Measurements from ENCODE around the gene CORO2B. TPM values are rescaled to one million over a fixed set of nuclear protein-coding genes. Genes with fewer than 3 reads are reported as not detected.

The CORO2B gene
- total RNA-seq, 1 donor from 2014 or later = 82.5 TPM

GRCh38 chr15:68683026-68683425 is 104.2 kb downstream of the CORO2B start:
- Mint-ChIP-seq H3K27ac (ENCODE audit: unreplicated experiment) (no peak overlapping the region), H3K36me3 (ENCODE audit: low read depth) (peaks cover 7% of the 10 kb centered on the region), H3K27me3 (ENCODE audit: low read depth) (no peaks in the 10 kb centered on the region), H3K9me3 (ENCODE audit: low read depth) (no peaks in the 10 kb centered on the region), H3K4me3 (ENCODE audit: unreplicated experiment) (no peak overlapping the region), H3K4me1 (ENCODE audit: low read depth) (peaks cover 4% of the 10 kb centered on the region)
- TF ChIP-seq, protein P1, sequence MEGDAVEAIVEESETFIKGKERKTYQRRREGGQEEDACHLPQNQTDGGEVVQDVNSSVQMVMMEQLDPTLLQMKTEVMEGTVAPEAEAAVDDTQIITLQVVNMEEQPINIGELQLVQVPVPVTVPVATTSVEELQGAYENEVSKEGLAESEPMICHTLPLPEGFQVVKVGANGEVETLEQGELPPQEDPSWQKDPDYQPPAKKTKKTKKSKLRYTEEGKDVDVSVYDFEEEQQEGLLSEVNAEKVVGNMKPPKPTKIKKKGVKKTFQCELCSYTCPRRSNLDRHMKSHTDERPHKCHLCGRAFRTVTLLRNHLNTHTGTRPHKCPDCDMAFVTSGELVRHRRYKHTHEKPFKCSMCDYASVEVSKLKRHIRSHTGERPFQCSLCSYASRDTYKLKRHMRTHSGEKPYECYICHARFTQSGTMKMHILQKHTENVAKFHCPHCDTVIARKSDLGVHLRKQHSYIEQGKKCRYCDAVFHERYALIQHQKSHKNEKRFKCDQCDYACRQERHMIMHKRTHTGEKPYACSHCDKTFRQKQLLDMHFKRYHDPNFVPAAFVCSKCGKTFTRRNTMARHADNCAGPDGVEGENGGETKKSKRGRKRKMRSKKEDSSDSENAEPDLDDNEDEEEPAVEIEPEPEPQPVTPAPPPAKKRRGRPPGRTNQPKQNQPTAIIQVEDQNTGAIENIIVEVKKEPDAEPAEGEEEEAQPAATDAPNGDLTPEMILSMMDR (IDR thresholded peaks at IDR 0.05) = no peak
- DNase-seq (ENCODE audit: low spot score) = no peak

GRCh38 chr15:68683551-68683950 is 104.8 kb downstream of the CORO2B start:
- Mint-ChIP-seq H3K27me3 (ENCODE audit: low read depth) (no peaks in the 10 kb centered on the region), H3K27ac (ENCODE audit: unreplicated experiment) (no peak overlapping the region), H3K4me1 (ENCODE audit: low read depth) (peaks cover 4% of the 10 kb centered on the region), H3K4me3 (ENCODE audit: unreplicated experiment) (no peak overlapping the region), H3K9me3 (ENCODE audit: low read depth) (no peaks in the 10 kb centered on the region), H3K36me3 (ENCODE audit: low read depth) (peaks cover 7% of the 10 kb centered on the region)
- TF ChIP-seq, protein P1 (IDR thresholded peaks at IDR 0.05) = no peak
- DNase-seq (ENCODE audit: low spot score) = no peak

DNA sequence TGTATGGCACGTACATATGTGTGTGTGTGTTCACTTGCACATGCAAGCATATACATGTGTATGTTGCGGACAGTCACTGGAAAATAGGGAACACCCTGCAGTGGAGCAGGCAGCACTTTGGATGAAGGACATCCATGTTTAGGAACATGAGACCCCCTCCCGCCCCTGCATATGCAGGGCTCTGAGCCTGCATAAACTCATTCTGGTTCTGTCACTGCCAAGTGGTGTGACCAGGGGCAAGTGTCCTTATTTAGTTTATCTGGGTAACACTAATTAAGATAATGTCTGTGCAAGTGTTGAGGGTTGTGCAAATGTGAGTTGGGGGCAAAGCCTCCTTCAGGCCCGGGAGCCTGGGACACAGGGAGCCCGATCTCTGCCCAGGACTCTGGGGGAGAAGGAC is 105.7 kb downstream of the CORO2B start:
- H3K36me3 Mint-ChIP-seq (ENCODE audit: low read depth) = peaks cover 7% of the 10 kb centered on the region
- no peaks in the 10 kb centered on the region for H3K9me3 Mint-ChIP-seq (ENCODE audit: low read depth)
- peaks cover 4% of the 10 kb centered on the region for H3K4me1 Mint-ChIP-seq (ENCODE audit: low read depth)
- TF ChIP-seq, protein P1 (IDR thresholded peaks at IDR 0.05) = no peak
- no peak for DNase-seq (ENCODE audit: low spot score)
- H3K4me3 Mint-ChIP-seq (ENCODE audit: unreplicated experiment) = no peak overlapping the region
- H3K27ac Mint-ChIP-seq (ENCODE audit: unreplicated experiment) = no peak overlapping the region
- H3K27me3 Mint-ChIP-seq (ENCODE audit: low read depth) = no peaks in the 10 kb centered on the region

- no peaks in the 10 kb centered on the region for H3K27me3 Mint-ChIP-seq (ENCODE audit: low read depth)
- TF ChIP-seq, protein P1 (IDR thresholded peaks at IDR 0.05) = no peak
- no peak for DNase-seq (ENCODE audit: low spot score)
- no peaks in the 10 kb centered on the region for H3K9me3 Mint-ChIP-seq (ENCODE audit: low read depth)
- peaks cover 10% of the 10 kb centered on the region for H3K36me3 Mint-ChIP-seq (ENCODE audit: low read depth)
- H3K4me1 Mint-ChIP-seq (ENCODE audit: low read depth) = peaks cover 4% of the 10 kb centered on the region
- no peak overlapping the region for H3K27ac Mint-ChIP-seq (ENCODE audit: unreplicated experiment)
- H3K4me3 Mint-ChIP-seq (ENCODE audit: unreplicated experiment) = no peak overlapping the region
Observed at GRCh38 chr15:68687136-68687735, 108.4 kb downstream of the CORO2B start.

DNA sequence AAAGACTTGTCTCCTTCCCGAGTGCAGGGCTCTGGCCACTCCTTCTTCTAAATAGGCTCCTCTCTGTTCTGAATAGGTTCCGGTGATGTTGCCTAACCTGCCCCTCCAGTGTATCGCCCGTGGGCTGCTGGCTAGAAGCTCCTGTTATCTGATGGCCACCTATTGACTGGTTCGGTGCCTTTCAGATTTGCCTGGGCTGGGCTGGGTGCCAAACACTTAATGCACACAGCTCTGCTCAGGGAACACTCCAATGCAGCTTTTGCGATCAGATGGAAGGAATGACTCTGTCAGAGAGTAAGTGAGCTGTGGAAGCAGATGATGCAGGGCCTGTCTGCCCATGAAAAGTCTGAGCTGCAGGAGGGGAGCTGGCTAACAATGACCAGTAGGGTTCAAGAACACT is 112.9 kb downstream of the CORO2B start:
- no peak overlapping the region for H3K27ac Mint-ChIP-seq (ENCODE audit: unreplicated experiment)
- H3K27me3 Mint-ChIP-seq (ENCODE audit: low read depth) = no peaks in the 10 kb centered on the region
- no peak overlapping the region for H3K4me3 Mint-ChIP-seq (ENCODE audit: unreplicated experiment)
- H3K9me3 Mint-ChIP-seq (ENCODE audit: low read depth) = no peaks in the 10 kb centered on the region
- TF ChIP-seq, protein P1 (IDR thresholded peaks at IDR 0.05) = no peak
- H3K36me3 Mint-ChIP-seq (ENCODE audit: low read depth) = peaks cover 21% of the 10 kb centered on the region
- peaks cover 8% of the 10 kb centered on the region for H3K4me1 Mint-ChIP-seq (ENCODE audit: low read depth)
- no peak for DNase-seq (ENCODE audit: low spot score)
